Caco-2 (cell line): ENCODE measurements around the gene CD9. TPM values are rescaled to one million over a fixed set of nuclear protein-coding genes. Genes with fewer than 3 reads are reported as not detected.
"Not testable (repeated sequence)": the region's sequence is repeated elsewhere in the genome, so short reads cannot be mapped to it uniquely, and the experiment has no call there.

Experiments
- BruUV-seq: library from RNA; stranded (reverse); fragments of 400-500 nt; replicated peaks from 2 replicates; lab custom pipeline; 2021; lab: Mats Ljungman, UMichigan
- CTCF ChIA-PET: fragments of 300-600 bp; sonication (Branson Sonifier 250); formaldehyde crosslinking; loops from one replicate; lab custom pipeline; 2022; ENCODE audit warnings: antibody characterized with exemption; lab: Charles Lee
- POLR2A ChIA-PET: fragments of 300-600 bp; sonication (Branson Sonifier 250); formaldehyde crosslinking; loops from one replicate; lab custom pipeline; 2022; ENCODE audit warnings: antibody characterized with exemption; lab: Charles Lee
- DNase-seq, 2 experiments: peaks; one replicate each; pipeline versions ENCODE4 v3.0.0 to v3.0.0-alpha.2; 2020 to 2022
- H3K27me3 ChIP-seq: replicated peaks from 2 replicates; pipeline ENCODE4 v1.6.0; 2011; ENCODE audit warnings: low read length; ENCODE audit not compliant: control insufficient read depth, insufficient read depth
- H3K36me3 ChIP-seq: 2 replicates; pipeline ENCODE4 v1.5.1; 2011; ENCODE audit warnings: low read length; ENCODE audit not compliant: control insufficient read depth, insufficient read depth
- H3K4me1 ChIP-seq: fragments of 250-450 bp; sonication (Bioruptor Pico); 2 replicates; pipeline ENCODE4 v1.5.1; 2020; ENCODE audit warnings: mild to moderate bottlenecking
- H3K4me3 ChIP-seq: 2 replicates; pipeline ENCODE4 v1.5.1; 2011; ENCODE audit warnings: low read depth, mild to moderate bottlenecking, control low read depth, low read length
- H3K9me3 ChIP-seq: fragments of 250-450 bp; sonication (Bioruptor Pico); 2 replicates; pipeline ENCODE4 v1.5.1; 2020; ENCODE audit warnings: mild to moderate bottlenecking, moderate library complexity
- H3K27ac Mint-ChIP-seq: one replicate; pipeline ENCODE4 v1.8.0; 2022; ENCODE audit warnings: mixed read lengths; ENCODE audit not compliant: unreplicated experiment
- H3K27me3 Mint-ChIP-seq: one replicate; pipeline ENCODE4 v1.8.0; 2022; ENCODE audit warnings: mixed read lengths; ENCODE audit not compliant: insufficient read depth, unreplicated experiment
- H3K36me3 Mint-ChIP-seq: one replicate; pipeline ENCODE4 v1.8.0; 2022; ENCODE audit warnings: mild to moderate bottlenecking, mixed read lengths; ENCODE audit not compliant: insufficient read depth, unreplicated experiment
- H3K4me1 Mint-ChIP-seq: one replicate; pipeline ENCODE4 v1.8.0; 2022; ENCODE audit warnings: low read depth, mixed read lengths; ENCODE audit not compliant: unreplicated experiment
- H3K4me3 Mint-ChIP-seq: one replicate; pipeline ENCODE4 v1.8.0; 2022; ENCODE audit warnings: mild to moderate bottlenecking, moderate library complexity, mixed read lengths; ENCODE audit not compliant: unreplicated experiment
- H3K9me3 Mint-ChIP-seq: one replicate; pipeline ENCODE4 v1.8.0; 2022; ENCODE audit warnings: mixed read lengths; ENCODE audit not compliant: unreplicated experiment
- intact Hi-C: fragments of 100-400 bp; cut with micrococcal nuclease; formaldehyde crosslinking; loops from one replicate; pipeline ENCODE4 v1.10.0; 2022; ENCODE audit not compliant: unreplicated experiment
- total RNA-seq: library from RNA; stranded (reverse); gene quantifications from 2 replicates; pipeline ENCODE4 v1.2.3, GENCODE V29; 2022
- TF ChIP-seq, protein P1 (sequence below), 2 experiments: fragments of 200-600 bp in 1 of 2; IDR thresholded peaks; 1 replicate in 1 of 2; 2 replicates in 1 of 2; pipeline versions ENCODE4 v1.5.1 to v1.8.0; 2011 to 2022; ENCODE audit warnings: antibody characterized with exemption in 1 of 2, control low read depth in 1 of 2, inconsistent platforms in 1 of 2, low read depth in 1 of 2, low read length in 1 of 2, mild to moderate bottlenecking in 1 of 2, moderate library complexity in 1 of 2; ENCODE audit not compliant: insufficient read depth in 1 of 2, severe bottlenecking in 1 of 2, unreplicated experiment in 1 of 2

CD9 gene
- total RNA-seq, 1 experiment from 2014 or later: 170 TPM

DNA sequence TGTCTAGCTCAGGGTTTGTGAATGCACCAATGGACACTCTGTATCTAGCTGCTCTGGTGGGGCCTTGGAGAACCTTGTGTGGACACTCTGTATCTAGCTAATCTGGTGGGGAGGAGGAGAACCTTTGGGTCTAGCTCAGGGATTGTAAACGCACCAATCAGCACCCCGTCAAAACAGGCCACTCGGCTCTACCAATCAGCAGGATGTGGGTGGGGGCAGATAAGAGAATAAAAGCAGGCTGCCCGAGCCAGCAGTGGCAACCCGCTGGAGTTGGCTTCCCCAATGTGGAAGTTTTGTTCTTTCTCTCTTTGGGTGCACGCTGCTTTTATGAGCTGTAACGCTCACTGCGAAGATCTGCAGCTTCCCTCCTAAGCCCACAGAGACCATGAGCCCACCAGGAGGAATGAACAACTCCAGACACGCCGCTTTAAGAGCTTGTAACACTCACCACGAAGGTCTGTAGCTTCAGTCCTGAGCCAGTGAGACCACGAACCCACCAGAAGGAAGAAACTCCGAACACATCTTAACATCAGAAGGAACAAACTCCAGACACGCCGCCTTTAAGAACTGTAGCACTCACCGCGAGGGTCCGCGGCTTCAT, 40.1 kb upstream of the CD9 start:
- BruUV-seq, DNase-seq, H3K4me3 ChIP-seq, H3K27me3 Mint-ChIP-seq, H3K9me3 Mint-ChIP-seq, H3K36me3 Mint-ChIP-seq, H3K27ac Mint-ChIP-seq, H3K27me3 ChIP-seq, H3K4me3 Mint-ChIP-seq, POLR2A ChIA-PET, intact Hi-C loops, H3K9me3 ChIP-seq, H3K4me1 Mint-ChIP-seq, H3K36me3 ChIP-seq: not testable (repeated sequence)
- CTCF ChIA-PET: interaction anchor here (0.6 to 1.2 kb wide), 2 partner anchors 11 to 34 kb away, joined by 3 read pairs; no protein-coding TSS in a partner anchor
- H3K4me1 ChIP-seq: peaks cover 11% of the 10 kb centered on the region; the same call in 1 of the 2 replicates

DNA sequence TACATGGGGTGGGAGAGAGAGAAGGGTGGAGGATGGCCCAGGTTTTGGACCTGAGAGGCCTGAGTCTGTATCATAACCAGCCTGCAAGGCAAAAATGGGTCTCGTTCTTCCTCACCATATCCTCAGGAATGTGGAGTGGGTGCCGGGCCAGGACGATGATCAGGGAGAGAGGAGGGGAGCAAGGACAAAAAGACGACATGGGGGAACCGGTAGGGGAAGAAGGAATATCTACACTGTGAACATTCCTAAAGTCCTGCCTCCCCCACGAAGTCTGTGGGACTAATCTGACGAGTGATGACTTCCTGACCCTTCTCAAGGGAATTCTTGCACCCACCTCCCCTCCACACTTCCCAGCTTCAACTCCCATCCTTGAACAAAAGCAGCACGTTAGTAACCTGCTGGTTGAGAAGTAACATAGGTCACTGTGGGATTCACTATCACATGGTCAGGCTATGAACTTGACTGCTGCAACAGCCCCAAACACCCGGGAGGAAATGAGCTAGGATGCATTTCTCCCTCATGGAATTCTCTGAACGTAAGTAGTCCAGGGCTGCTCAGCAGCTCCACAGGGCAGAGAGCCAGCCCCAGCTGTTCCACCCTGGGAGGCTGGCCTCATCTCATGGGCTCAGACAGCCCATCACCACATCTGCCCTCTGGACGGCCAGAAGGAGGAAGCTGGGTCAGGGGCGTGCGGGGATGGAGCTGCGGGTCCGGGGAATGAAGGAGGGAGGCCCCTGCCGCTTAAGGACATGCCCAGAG, 38.9 kb upstream of the CD9 start:
- no peaks in the 10 kb centered on the region for H3K9me3 Mint-ChIP-seq
- no peaks in the 10 kb centered on the region for H3K36me3 Mint-ChIP-seq
- H3K4me3 Mint-ChIP-seq: no peak overlapping the region
- ChIA-PET CTCF (interaction anchor here (0.7 kb wide), 1 partner anchor 34 kb away, joined by 3 read pairs; no protein-coding TSS in a partner anchor), POLR2A (interaction anchor here (0.5 kb wide), 1 partner anchor 117 kb away, joined by 3 read pairs; no protein-coding TSS in a partner anchor)
- H3K27me3 ChIP-seq: no peaks in the 10 kb centered on the region
- H3K9me3 ChIP-seq: no peaks in the 10 kb centered on the region
- no peak for DNase-seq
- no peak overlapping the region for H3K4me3 ChIP-seq
- TF ChIP-seq, protein P1, sequence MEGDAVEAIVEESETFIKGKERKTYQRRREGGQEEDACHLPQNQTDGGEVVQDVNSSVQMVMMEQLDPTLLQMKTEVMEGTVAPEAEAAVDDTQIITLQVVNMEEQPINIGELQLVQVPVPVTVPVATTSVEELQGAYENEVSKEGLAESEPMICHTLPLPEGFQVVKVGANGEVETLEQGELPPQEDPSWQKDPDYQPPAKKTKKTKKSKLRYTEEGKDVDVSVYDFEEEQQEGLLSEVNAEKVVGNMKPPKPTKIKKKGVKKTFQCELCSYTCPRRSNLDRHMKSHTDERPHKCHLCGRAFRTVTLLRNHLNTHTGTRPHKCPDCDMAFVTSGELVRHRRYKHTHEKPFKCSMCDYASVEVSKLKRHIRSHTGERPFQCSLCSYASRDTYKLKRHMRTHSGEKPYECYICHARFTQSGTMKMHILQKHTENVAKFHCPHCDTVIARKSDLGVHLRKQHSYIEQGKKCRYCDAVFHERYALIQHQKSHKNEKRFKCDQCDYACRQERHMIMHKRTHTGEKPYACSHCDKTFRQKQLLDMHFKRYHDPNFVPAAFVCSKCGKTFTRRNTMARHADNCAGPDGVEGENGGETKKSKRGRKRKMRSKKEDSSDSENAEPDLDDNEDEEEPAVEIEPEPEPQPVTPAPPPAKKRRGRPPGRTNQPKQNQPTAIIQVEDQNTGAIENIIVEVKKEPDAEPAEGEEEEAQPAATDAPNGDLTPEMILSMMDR (IDR thresholded peaks at IDR 0.05; ENCODE audit: insufficient read depth in 1 of 2, low read depth in 1 of 2, low read length in 1 of 2, severe bottlenecking in 1 of 2, unreplicated experiment in 1 of 2): no peak
- H3K27ac Mint-ChIP-seq: no peak overlapping the region
- H3K36me3 ChIP-seq: no peaks in the 10 kb centered on the region
- peaks cover 7% of the 10 kb centered on the region for H3K4me1 Mint-ChIP-seq
- no TSS peak for BruUV-seq
- H3K4me1 ChIP-seq: peaks cover 11% of the 10 kb centered on the region; the same call in 1 of the 2 replicates
- no peaks in the 10 kb centered on the region for H3K27me3 Mint-ChIP-seq
- intact Hi-C loops: no loop called here

DNA sequence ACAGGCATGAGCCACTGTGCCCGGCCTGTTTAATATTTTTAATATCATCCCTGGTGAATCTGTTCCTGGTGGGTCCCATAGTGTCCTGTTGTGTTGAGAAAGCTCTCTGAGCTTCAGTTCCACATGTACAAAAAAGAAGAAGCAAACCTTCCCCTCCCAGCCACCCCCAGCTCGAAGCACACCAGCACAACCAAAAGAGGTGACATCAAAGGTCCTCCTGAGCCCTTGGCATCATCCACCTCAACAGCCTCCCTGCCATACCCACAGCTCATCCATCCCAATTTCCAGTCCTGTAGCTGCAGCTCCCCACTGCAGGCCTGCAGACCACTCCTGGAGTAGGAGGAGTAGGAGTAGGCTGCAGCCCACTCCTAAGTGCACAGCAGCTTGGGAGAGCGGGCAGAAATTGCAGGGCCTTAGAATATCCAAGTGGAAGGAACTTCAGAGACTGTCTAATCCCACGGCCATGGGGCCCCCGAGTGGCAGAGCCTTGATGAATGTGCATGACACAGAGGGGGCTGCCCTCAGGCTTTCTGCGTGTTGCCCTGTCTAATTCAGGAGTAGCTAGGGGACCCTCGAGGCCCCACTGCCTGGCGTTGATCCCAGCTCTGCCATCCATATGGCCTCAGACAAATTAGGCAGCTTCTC, 36.7 kb upstream of the CD9 start:
- Histone ChIP-seq H3K4me3 (no peak overlapping the region), H3K36me3 (no peaks in the 10 kb centered on the region), H3K9me3 (no peaks in the 10 kb centered on the region), H3K27me3 (no peaks in the 10 kb centered on the region), H3K4me1 (peaks cover 20% of the 10 kb centered on the region)
- Mint-ChIP-seq H3K4me3 (no peak overlapping the region), H3K4me1 (peaks cover 14% of the 10 kb centered on the region), H3K27me3 (no peaks in the 10 kb centered on the region), H3K27ac (no peak overlapping the region), H3K36me3 (no peaks in the 10 kb centered on the region), H3K9me3 (no peaks in the 10 kb centered on the region)
- DNase-seq: no peak
- POLR2A ChIA-PET: no interaction called here
- CTCF ChIA-PET: interaction anchor here (0.6 to 0.7 kb wide), 2 partner anchors 10 to 116 kb away, joined by 3 to 6 read pairs; no protein-coding TSS in a partner anchor
- TF ChIP-seq, protein P1 (IDR thresholded peaks at IDR 0.05; ENCODE audit: insufficient read depth in 1 of 2, low read depth in 1 of 2, low read length in 1 of 2, severe bottlenecking in 1 of 2, unreplicated experiment in 1 of 2): no peak
- intact Hi-C loops: no loop called here
- no TSS peak for BruUV-seq
